GM03348 (cell line): ENCODE measurements around the gene BLM.

Source experiments
- DNase-seq: peaks from one replicate; pipeline ENCODE4 v3.0.0; 2012; ENCODE audit warnings: low spot score

Gene BLM

DNA sequence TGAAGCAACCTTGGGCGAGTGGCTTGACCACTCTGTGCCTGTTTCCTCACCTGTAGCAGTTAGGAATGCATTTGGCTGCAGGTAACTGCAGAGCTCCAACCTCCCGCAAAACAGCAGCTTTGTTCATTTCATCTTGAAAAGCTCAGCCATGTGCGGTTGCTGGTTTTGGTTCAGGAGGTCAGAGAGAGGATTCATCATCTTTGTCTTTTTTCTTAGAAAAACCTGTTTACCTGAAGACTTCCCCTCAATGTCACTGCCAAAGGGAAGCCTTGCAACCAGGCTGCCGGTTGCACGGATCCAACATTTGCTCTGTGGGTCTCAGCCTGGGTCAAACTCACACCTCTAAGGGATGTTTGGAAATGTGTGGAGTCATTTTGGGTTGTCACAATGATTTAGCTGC, 134.8 kb downstream of the BLM start:
- DNase-seq, result no peak

DNA sequence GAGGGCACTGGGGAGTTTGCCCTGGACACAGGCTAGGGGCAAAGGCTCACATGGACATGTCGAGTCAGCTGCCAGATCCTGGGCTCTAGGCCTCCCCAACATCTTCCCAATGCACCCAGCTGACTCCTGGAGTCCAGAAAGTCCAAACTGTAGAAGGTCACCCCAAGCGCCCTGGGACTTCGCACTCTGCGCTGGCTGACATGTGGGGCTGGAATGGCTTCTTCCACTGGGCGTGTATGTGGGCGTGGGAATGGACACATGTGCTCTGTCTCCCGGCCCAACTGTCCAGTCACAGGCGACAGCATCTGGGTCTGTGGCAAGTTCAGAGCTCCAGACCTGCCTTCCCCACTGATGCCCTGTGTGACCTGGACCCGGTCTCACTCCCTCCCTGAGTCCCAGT, 138.0 kb downstream of the BLM start:
- no peak for DNase-seq

DNA sequence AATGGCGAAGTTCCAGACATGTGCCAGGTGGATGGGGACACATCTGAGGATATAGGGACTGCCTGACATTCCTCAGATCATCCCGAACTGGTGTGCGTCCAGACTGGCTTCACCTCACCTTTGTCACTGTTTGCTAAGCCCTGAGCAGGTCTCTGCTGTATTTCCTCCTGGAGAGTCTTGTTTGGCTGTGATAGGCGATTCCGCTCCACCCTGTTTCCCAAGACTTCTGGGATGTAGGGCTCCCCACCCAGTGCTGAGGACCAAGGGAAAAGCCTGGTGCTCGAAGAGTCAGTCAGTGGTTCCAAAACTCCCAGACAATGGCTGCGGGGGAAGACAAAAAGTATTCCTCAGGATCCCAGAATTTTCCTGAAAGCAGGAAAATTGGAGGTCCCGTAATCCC, 140.2 kb downstream of the BLM start:
- no peak for DNase-seq

DNA sequence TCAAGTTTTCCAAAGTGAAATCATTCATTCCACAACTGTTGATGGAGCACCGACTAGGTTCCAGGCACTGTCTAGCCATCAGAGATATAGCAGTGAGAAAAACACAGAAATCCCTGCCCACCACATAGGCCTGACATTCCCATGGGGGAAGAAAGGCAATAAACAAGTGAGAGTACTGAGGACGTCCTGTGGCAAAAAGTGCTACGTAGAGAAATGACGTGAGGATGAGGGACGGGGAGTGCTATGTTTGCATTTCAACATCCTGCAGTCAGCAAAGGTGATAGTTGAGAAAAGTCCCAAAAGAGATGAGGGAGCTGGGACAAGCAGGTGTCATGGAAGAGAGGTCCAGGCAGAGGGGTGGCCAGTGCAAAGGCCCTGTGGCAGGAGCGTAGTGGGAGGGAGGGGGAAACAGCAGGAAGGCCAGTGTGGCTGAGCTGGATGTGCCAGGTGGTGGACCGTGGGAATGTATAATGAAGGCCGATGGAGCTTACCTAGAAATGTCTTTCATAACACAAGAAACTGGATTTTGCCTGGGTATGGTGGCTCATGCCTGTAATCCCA, 140.8 kb downstream of the BLM start:
- DNase-seq, result no peak

DNA sequence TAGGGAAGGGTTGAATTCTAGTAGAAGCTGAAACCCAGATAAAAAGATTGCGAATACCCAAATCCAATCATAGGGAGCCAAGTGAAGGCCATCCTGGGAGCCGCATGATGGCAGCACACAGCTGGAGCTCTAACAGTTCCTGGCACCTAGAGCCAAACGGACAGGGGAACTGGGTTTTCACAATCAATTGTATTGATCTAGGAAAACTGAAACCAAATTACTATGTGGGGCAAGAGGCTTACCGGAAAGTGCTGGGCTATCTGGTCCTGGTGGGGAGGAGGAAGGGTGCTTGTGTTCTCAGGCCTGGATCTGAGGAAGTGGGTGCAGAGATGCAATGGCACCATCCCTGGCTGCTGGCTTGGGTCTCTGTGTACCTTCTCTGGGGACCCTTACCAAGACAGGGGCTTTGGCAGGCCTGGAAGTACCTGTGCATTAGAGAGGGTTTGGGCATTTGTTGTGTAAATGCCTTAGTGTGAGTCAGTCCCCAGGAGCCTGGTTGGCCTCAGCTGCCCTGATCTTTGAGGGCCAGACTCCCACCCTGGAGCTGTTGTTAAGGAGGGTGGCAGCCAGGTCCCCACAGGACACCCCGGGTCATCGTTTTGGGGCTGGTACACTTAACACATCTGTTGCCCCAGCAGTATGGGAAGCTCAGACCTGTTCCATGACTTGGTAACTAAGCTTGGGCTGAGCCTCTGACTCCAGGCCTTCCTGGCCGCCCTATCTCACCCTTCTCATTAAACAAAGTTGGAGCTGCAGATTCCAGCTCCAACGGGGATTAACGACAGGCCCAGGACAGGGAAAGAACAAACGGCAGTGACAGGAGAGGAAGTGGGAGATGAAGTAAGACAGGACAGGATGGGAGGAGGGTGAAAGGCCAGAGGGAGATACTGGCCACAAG, 142.3 kb downstream of the BLM start:
- DNase-seq, result no peak

DNA sequence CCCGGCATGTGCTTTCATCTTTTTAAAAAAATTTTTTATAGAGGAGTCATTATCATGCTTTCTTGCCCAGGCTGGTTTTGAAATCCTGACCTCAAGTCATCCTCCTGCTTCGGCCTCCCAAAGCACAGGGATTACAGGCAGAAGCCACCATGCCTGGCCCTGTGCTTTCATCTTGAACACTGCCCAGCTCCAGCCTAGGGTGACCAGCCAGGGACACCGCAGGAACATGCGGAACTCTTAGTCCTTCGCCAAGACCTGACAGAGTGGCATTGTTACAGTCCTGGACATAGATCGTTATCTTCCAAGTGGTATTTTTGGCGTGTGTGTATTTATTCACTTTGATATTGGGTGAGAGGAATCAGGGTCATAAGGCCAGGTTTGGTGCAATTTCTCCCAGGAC, 143.3 kb downstream of the BLM start:
- DNase-seq, result no peak

DNA sequence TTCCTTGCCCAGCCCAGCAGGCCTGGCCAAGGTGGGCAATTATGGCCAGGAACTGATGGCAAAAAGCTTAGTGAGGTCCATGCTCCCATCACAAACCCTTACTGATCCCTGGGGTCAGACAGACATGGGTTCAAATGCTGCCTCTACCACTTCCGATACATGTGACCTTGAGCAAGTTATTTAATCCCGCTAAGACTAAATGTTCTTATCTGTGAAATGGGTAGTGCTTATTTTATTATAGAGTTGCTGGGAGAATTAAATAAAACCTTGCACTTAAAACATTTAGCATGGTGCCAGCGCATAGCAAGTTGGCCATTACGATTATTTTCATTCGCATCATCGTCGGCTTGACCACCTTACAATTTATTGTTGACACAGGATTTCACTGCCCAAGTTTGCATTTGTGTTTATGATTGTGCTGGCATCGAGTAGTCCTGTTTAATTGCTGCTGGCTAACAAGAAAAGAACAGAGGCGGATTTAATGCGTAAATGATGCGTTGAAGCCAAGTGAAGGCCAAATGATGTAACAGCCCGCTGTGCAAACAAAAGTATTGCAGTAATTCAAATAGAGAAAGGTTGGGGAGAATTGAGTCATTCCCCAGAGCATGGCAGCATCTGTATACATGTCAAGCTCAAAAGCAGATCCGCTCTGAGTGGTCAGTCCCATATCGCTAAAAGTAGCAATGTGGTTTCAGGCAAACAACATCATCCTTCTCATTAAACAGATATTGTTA, 144.0 kb downstream of the BLM start:
- DNase-seq, result no peak

DNA sequence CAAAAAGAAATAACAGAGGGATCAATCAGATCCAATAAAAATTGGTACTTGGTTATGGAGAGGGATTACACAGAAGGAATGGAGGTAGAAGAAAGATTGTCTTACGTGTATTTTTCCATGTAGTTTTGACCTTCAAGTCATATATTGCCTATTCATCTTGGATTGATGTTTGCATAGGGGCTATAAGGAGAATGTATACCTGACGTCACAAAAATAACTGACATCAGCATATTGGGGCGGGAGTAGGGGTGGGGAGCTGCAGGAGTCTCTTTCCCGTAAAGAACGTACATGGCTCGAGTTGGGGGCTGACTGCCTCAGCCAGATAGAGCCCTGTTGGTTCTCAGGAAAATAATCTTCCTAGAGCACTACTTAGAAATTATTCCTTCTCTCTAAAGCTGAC, 145.3 kb downstream of the BLM start:
- no peak for DNase-seq

DNA sequence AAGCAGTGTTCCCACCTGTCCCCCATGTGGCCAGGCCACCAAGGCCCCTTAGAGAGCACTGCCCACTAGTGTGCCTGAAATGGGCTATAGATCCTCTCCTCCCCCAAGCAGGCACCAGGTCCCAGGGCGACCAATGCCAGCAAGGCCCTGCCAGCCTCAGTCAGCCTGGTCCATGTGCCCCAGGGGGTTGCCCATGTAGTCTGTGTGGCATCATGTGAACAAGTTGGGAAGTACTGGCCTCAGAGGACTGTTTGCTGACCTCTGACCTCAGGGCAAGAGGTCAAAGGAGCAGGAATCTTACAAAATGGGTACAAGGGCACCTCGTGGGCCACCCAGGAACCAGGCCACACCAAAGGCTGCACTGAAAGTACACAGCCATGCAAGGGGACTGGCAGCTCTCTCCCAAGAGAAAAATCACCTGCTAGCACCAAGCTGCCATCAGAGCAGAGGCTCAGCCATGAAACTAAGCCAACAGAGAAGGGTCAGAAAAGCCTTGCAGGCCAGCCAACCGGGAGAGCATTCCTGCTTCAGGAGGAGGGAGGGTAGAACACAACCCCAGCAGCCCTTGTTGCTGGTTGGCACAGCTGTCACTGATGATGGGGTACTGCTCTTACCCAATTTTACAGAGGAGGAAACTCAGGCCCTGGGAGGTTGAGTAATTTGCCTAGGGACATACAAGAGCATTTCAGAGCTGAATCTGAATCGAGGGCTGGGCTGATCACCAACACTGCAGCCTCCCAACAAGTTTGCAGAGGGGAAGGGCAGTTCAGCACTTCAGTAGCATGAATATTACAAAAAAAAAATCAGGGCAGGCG, 146.0 kb downstream of the BLM start:
- DNase-seq, result no peak

DNA sequence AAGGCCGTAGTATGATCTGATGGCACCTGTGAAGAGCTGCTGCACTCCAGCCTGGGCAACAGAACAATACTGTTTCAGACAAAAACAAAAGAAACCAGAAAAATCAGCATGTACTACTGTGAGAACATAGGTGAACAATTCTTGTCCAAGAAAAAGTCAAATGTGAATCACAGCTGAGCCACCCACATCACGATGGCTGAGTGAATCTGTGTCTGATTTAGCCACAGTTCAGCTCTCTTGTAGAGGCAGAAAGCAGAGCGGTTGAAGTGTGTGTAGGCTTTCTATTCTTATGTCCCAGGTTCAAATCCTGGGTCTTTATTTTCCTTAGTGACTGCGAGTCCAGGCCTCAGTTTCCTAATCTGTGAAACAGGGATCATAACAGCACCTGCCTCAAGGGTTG, 146.8 kb downstream of the BLM start:
- DNase-seq, result no peak

DNA sequence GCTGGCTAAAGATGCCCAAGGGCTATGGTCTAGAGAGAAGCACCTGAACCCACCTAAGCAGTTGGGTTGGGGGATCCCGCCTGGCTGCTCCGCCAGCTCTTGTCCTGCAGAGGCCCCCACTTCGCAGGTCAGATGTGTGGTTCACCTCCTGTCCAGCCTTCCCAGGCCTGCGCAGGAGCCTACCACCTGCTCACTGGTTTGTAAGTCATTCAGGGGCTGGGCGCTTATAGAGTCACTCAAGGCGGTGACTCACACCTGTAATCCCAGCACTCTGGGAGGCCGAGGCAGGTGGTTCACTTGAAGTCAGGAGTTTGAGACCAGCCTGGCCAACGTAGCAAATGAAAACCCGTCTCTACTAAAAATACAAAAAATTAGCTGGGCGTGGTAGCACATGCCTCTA, 147.4 kb downstream of the BLM start:
- DNase-seq, result no peak

DNA sequence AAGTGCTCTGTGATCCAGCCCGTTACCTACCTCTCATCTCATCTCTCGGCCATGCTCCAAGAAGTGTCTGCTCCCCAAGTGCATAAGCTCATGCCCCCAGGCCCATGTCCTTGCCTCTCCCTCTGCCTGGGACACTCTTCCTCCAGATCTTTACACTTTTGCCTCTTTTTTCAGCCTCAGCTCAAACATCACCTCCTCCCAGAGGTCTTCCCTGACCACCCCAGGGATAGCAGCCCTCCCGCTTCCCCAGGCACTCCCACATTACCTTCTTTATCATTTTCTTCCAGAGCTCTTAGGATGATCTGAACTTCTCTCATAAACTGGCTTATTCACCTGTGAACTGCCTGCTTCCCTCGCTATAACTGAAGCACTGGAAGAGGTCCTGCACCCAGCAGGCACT, 148.6 kb downstream of the BLM start:
- no peak for DNase-seq
